ENCODE results near the gene RCAN3. TPM values are rescaled to one million over a fixed set of nuclear protein-coding genes. Genes with fewer than 3 reads are reported as not detected.

RCAN3 gene
- total RNA-seq, 4 donors from 2014 or later = 2.6 to 22.1 (median 7.3) TPM

- H3K4me1 ChIP-seq = peaks cover 0 to 5% of the 10 kb centered on the region in 2 donors
- no peak overlapping the region for H3K27ac ChIP-seq
- peaks cover 0 to 3% of the 10 kb centered on the region in 2 donors for H3K27me3 ChIP-seq
- intact Hi-C loops (cut with DNase I; ENCODE audit: low total_unique reads) = no loop called here
- no peak overlapping the region for H3K4me3 ChIP-seq
- H3K36me3 ChIP-seq = no peaks in the 10 kb centered on the region
- no peak for DNase-seq
- no peaks in the 10 kb centered on the region for H3K9me3 ChIP-seq
- TF ChIP-seq CTCF (IDR thresholded peaks at IDR 0.05) (no peak), POLR2A (IDR thresholded peaks at IDR 0.05) (no peak)
Measured at GRCh38 chr1:24551290-24551959, 48.8 kb downstream of the RCAN3 start.

GRCh38 chr1:24551960-24552571 is 49.4 kb downstream of the RCAN3 start:
- no peak overlapping the region for H3K4me3 ChIP-seq
- intact Hi-C loops (cut with DNase I; ENCODE audit: low total_unique reads) = no loop called here
- peaks cover 0 to 10% of the 10 kb centered on the region in 2 donors for H3K27me3 ChIP-seq

GRCh38 chr1:24553931-24554330 is 51.3 kb downstream of the RCAN3 start:
- no peak for DNase-seq
- Histone ChIP-seq H3K4me1 (peaks cover 0 to 5% of the 10 kb centered on the region in 2 donors), H3K36me3 (no peaks in the 10 kb centered on the region), H3K9me3 (no peaks in the 10 kb centered on the region), H3K4me3 (no peak overlapping the region), H3K27me3 (peaks cover 0 to 12% of the 10 kb centered on the region in 2 donors), H3K27ac (no peak overlapping the region)
- intact Hi-C loops (cut with DNase I; ENCODE audit: low total_unique reads) = no loop called here
- TF ChIP-seq CTCF (IDR thresholded peaks at IDR 0.05) = no peak
- no peak for TF ChIP-seq POLR2A (IDR thresholded peaks at IDR 0.05)

More at GRCh38 chr1:24551960-24552571, 49.4 kb downstream of the RCAN3 start:
- Histone ChIP-seq H3K4me1 (peaks cover 0 to 5% of the 10 kb centered on the region in 2 donors), H3K36me3 (no peaks in the 10 kb centered on the region), H3K9me3 (no peaks in the 10 kb centered on the region), H3K27ac (no peak overlapping the region)
- DNase-seq = no peak
- no peak for TF ChIP-seq CTCF (IDR thresholded peaks at IDR 0.05)
- TF ChIP-seq POLR2A (IDR thresholded peaks at IDR 0.05) = no peak

- intact Hi-C loops (cut with DNase I; ENCODE audit: low total_unique reads) = no loop called here
- Histone ChIP-seq H3K27ac (no peak overlapping the region), H3K36me3 (no peaks in the 10 kb centered on the region), H3K9me3 (no peaks in the 10 kb centered on the region), H3K4me1 (peaks cover 0 to 5% of the 10 kb centered on the region in 2 donors), H3K4me3 (no peak overlapping the region), H3K27me3 (peaks cover 0 to 12% of the 10 kb centered on the region in 2 donors)
- no peak for DNase-seq
- TF ChIP-seq POLR2A (IDR thresholded peaks at IDR 0.05) = no peak
- no peak for TF ChIP-seq CTCF (IDR thresholded peaks at IDR 0.05)
Measured at GRCh38 chr1:24554714-24555113, 52.1 kb downstream of the RCAN3 start.

All from uterus (tissue), 4 donors.